UCSD-AML1 (cell line): ENCODE results near the gene AWAT2.
"Not testable (repeated sequence)": the region's sequence is repeated elsewhere in the genome, so short reads cannot be mapped to it uniquely, and the experiment has no call there.

Experiments used
- DNase-seq: peaks from one replicate; lab custom pipeline; 2025; ENCODE audit not compliant: unreplicated experiment; lab: John Stamatoyannopoulos, UW

The AWAT2 gene

GRCh38 chrX:70001708-70002341, 47.9 kb downstream of the AWAT2 start:
- DNase-seq: no peak

- no peak for DNase-seq
Observed at GRCh38 chrX:70001269-70001668, 48.5 kb downstream of the AWAT2 start.

GRCh38 chrX:69998299-69998698, 51.4 kb downstream of the AWAT2 start:
- not testable (repeated sequence) for DNase-seq

DNA sequence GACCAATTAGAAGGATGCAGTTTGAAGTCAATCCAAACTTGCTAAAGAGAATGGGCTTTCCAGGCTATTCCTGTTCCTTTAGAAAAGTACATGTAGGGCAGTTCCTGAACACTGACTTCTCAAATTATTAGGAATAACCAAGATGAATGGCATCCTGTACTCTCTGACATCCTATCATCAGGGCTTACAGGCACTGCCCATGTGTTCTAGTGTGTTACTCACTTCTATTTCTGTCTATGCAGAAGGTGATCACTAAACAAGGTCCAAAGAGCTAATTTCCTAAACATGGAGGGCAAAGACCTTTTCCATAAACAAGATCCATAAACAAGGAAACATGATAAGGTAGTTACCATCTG, 53.6 kb downstream of the AWAT2 start:
- no peak for DNase-seq

DNA sequence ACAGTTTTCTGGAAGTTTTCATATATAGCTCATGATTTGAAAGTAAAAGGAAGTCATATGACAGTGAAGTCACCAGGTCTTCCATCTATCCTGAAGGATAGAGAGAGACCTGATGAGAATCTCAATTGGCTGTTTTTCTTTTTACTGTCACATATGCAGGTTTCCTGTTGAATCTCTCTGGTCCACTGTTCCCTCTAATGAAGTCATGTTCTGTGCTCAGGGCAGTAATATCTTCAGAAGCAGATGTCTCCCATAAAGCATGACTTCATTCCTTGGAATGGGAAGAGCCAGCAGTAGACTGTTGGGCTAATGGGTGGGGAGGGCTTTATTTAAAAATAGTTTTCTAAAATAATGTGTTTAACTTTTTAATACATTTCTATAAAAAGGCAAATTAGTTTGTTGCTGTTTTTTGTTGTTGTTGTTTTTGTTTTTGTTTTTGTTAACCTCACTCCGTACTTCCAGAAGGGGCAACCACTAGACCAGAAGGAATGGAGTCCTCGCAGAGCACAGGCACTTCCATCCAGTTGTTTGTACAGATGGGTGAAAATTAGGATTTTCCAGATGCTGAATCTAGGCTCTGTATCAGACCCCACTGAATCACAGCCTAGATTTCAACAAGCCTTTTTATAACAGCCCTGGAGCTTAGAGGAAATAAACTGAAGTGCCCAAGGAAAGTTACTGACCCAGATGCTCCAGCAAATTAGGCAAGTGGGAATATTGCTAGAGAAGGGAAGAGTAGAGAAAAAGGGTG, 54.2 kb downstream of the AWAT2 start:
- no peak for DNase-seq

DNA sequence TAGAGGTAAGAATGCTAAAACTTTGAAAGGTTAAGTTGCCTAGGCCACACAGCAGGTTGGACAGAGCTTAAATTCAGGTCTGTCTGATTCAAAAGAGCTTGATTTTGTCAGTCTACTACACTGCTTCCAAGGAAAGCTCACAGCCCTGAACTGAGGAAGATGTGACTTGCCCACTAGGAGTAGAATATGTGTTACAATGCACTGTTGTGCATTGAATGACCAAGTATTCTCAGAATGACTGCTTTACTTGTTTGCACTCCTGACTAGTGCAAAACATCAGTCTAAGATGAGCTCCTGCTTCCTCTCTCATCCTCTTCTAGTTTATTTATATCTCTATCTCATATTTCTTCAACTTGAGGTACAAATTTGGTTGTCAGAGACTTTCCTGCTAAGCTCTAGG, 56.2 kb downstream of the AWAT2 start:
- DNase-seq: no peak

DNA sequence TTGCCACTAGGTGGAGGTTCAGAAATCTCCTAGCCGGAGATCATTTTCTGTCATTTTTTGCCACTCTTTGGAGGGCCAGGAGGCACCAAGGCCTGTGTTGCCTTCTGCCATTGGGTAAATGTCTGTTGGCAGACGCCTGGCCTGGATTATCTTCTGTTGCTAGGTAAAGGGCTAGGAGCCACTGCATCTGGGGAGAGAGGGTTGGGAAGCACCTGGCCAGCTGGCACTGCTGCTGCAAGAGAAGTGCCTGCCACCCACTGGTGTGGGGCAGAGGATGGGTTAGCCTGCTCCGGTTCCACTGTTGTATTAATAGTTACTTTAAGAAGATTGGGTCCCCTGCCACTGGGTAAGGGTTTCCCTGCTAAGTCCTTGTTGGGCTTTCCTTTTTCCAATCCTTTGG, 58.1 kb downstream of the AWAT2 start:
- no peak for DNase-seq
